ENCODE measurements around the gene CAPN2. TPM values are rescaled to one million over a fixed set of nuclear protein-coding genes. Genes with fewer than 3 reads are reported as not detected.
A peak's percentile ranks its signal among the peaks of the same experiment; 100 is the strongest.

CAPN2 gene
- total RNA-seq, 1 experiment from 2014 or later = 1,259 TPM

DNA sequence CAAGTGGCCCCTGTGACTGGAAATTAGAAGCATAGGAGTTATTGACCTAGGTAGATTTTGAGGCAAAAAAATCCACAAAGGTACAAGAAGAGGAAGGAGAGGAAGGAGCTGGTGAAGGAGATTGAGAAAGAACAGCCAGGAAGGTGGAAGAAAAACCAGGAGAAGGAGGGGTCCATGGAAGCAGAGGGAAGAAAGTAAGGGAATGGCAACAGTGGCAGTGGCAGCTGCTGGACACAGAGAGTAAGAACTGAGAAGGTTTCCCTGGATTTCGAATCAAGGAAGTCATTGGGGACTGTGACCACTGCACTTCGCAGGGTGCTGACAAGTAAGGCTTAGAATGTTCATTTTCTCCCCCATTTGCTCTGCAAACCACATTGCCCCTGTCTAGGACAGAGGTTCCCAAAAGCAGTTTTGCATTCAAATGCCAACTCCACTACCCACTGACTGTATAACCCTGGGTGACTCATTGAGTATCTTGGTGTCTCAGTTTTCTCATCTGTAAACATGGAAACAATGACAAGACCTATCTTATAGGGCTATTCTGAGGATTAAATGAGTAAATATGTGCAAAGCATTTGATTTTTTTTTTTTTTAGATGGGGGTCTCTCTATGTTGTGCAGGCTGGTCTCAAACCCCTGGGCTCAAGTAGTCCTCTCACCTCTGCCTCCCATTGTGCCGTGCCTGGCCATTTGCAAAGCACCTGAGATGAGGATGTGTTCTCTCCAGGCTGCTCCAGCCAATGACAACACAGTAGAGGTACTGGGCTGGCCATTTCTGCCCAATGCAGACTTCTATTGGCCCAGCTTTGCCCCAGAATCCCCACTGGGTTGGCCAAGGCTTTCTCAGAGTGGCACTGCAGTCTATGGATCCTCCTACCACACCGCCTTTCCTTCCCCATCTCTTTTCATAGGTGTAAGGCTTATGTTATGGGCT, 9.3 kb upstream of the CAPN2 start:
- no peaks in the 10 kb centered on the region for H3K9me3 ChIP-seq (ENCODE audit: low read length)
- TF ChIP-seq EZH2 (IDR thresholded peaks at IDR 0.05; ENCODE audit: low read length, unreplicated experiment) = no peak
- H3F3A ChIP-seq (ENCODE audit: low read length, unreplicated experiment) = peaks cover 29% of the 10 kb centered on the region
- peak overlapping the region; percentile 55 for H3K4me2 ChIP-seq (ENCODE audit: low read length)
- no TSS peak for BruUV-seq (replicated peaks)
- peak; percentile 98 for DNase-seq
- no peaks in the 10 kb centered on the region for H3K36me3 ChIP-seq (ENCODE audit: low read depth, low read length)
- intact Hi-C loops (cut with micrococcal nuclease) = loop anchor here (10.0 kb wide), 1 partner anchor 412 kb away; the partner anchor contains the start of gene FBXO28
- ChIA-PET CTCF (interaction anchor here (0.7 kb wide), 1 partner anchor 13 kb away, joined by 3 read pairs; no protein-coding TSS in a partner anchor), POLR2A (ENCODE audit: unreplicated experiment) (no interaction called here)
- H2AFZ ChIP-seq (ENCODE audit: low read length) = no peak overlapping the region
- peaks cover 92% of the 10 kb centered on the region for H3K4me1 ChIP-seq (ENCODE audit: insufficient read depth, low read length)
- H3K9me2 ChIP-seq (replicated peaks; ENCODE audit: low read length) = no peaks in the 10 kb centered on the region
- H3K79me2 ChIP-seq (ENCODE audit: low read length) = peaks cover 12% of the 10 kb centered on the region
- ATAC-seq = peak; percentile 14
- no peaks in the 10 kb centered on the region for H3K27me3 ChIP-seq (ENCODE audit: low read length)
- H3K9ac ChIP-seq (ENCODE audit: low read length) = peak overlapping the region; percentile 62
- peak overlapping the region; percentile 89 for H3K27ac ChIP-seq (ENCODE audit: low read length)
- peak overlapping the region; percentile 47 for H3K4me3 ChIP-seq (ENCODE audit: low read length)
- no peaks in the 10 kb centered on the region for H4K20me1 ChIP-seq (ENCODE audit: low read length)

DNA sequence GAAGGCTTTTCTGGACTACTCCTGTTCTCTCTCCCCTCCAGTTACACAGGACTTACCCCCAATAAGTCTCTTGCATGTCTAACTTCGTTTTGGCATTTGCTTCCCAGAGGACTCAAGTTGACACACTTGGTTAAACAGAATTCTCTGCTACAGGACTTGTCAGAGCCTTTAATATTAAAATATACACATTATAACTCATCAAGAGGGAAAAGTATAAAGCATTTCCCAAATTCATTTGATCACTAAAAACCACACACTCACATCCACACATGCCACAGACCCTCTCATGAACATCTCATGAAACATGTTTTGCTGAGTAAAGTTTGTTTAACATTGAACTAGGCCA, 8.7 kb upstream of the CAPN2 start:
- peak overlapping the region; percentile 55 for H3K4me2 ChIP-seq (ENCODE audit: low read length)
- CTCF ChIA-PET = no interaction called here
- peaks cover 12% of the 10 kb centered on the region for H3K79me2 ChIP-seq (ENCODE audit: low read length)
- POLR2A ChIA-PET (ENCODE audit: unreplicated experiment) = no interaction called here
- no peaks in the 10 kb centered on the region for H4K20me1 ChIP-seq (ENCODE audit: low read length)
- peak overlapping the region; percentile 43 for H3K9ac ChIP-seq (ENCODE audit: low read length)
- no peak overlapping the region for H3K4me3 ChIP-seq (ENCODE audit: low read length)
- H3K4me1 ChIP-seq (ENCODE audit: insufficient read depth, low read length) = peaks cover 94% of the 10 kb centered on the region
- no TSS peak for BruUV-seq (replicated peaks)
- no peak overlapping the region for H2AFZ ChIP-seq (ENCODE audit: low read length)
- DNase-seq (no peak), ATAC-seq (no peak)
- no peaks in the 10 kb centered on the region for H3K27me3 ChIP-seq (ENCODE audit: low read length)
- H3K9me3 ChIP-seq (ENCODE audit: low read length) = no peaks in the 10 kb centered on the region
- peak overlapping the region; percentile 89 for H3K27ac ChIP-seq (ENCODE audit: low read length)
- intact Hi-C loops (cut with micrococcal nuclease) = loop anchor here (10.0 kb wide), 1 partner anchor 411 kb away; the partner anchor contains the start of gene FBXO28
- TF ChIP-seq EZH2phosphoT487 (IDR thresholded peaks at IDR 0.05; ENCODE audit: borderline replicate concordance, low read length) = no peak
- TF ChIP-seq, protein P1, sequence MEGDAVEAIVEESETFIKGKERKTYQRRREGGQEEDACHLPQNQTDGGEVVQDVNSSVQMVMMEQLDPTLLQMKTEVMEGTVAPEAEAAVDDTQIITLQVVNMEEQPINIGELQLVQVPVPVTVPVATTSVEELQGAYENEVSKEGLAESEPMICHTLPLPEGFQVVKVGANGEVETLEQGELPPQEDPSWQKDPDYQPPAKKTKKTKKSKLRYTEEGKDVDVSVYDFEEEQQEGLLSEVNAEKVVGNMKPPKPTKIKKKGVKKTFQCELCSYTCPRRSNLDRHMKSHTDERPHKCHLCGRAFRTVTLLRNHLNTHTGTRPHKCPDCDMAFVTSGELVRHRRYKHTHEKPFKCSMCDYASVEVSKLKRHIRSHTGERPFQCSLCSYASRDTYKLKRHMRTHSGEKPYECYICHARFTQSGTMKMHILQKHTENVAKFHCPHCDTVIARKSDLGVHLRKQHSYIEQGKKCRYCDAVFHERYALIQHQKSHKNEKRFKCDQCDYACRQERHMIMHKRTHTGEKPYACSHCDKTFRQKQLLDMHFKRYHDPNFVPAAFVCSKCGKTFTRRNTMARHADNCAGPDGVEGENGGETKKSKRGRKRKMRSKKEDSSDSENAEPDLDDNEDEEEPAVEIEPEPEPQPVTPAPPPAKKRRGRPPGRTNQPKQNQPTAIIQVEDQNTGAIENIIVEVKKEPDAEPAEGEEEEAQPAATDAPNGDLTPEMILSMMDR (conservative IDR thresholded peaks at IDR 0.05; ENCODE audit: low read depth, low read length) = no peak
- no peak for TF ChIP-seq EZH2 (IDR thresholded peaks at IDR 0.05; ENCODE audit: low read length, unreplicated experiment)
- H3K36me3 ChIP-seq (ENCODE audit: low read depth, low read length) = no peaks in the 10 kb centered on the region
- H3F3A ChIP-seq (ENCODE audit: low read length, unreplicated experiment) = peaks cover 29% of the 10 kb centered on the region
- H3K9me2 ChIP-seq (replicated peaks; ENCODE audit: low read length) = no peaks in the 10 kb centered on the region

DNA sequence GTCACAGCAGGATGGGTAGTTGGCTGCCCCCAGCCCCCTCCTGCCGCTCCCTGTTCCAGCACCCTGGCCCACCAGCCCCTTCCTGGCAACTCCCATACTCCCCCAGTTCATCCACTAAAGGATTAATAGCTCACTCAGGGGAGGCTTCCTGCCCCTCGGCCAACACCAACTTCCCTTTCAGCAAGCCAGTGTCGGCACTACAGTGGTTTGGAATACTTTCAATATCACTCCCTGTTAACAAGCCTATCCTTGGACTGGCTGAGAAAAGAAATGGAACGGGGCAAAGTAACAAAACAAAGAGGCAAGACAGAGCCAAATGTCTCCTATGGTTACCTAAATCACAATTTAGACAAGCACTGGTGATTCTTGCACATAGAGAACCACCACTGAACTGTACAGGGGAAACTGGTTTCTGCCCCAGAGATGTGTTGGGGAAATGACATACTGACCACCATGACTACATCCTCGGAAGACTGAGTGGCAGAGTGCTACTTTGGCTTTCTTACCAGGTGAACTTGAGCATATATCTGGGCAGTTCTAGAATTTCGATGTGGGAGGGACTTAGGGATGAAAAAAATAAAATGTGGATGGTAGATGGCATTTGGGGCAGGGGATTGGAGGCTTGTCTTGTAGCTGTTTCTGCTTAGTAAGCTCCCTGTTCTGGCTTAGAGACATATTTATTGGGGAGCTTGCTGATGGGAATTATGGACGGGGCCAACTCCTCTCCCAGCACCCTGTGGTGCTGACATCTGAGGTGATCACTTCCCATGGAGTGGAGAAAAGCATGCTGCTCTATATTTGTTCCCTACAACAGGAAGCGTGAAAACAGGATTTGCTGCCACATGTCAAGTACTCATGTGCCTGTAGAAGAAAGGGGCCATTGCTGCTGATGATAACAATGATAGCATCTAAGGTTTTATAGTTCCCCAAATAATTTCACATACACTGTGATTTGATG, 7.1 kb upstream of the CAPN2 start:
- Histone ChIP-seq H4K20me1 (ENCODE audit: low read length) (no peaks in the 10 kb centered on the region), H3K9ac (ENCODE audit: low read length) (peak overlapping the region; percentile 83), H3K27me3 (ENCODE audit: low read length) (no peaks in the 10 kb centered on the region), H3K36me3 (ENCODE audit: low read depth, low read length) (no peaks in the 10 kb centered on the region), H3K27ac (ENCODE audit: low read length) (peak overlapping the region; percentile 94), H3K4me1 (ENCODE audit: insufficient read depth, low read length) (peaks cover 93% of the 10 kb centered on the region), H3K4me3 (ENCODE audit: low read length) (peak overlapping the region; percentile 20; the same call in 1 of the 2 replicates), H2AFZ (ENCODE audit: low read length) (0 out of 2 replicates have a peak overlapping the region, but pooled peaks have one; percentile 13), H3K4me2 (ENCODE audit: low read length) (peak overlapping the region; percentile 80), H3K9me2 (replicated peaks; ENCODE audit: low read length) (no peaks in the 10 kb centered on the region), H3F3A (ENCODE audit: low read length, unreplicated experiment) (peaks cover 20% of the 10 kb centered on the region), H3K9me3 (ENCODE audit: low read length) (no peaks in the 10 kb centered on the region), H3K79me2 (ENCODE audit: low read length) (peaks cover 12% of the 10 kb centered on the region)
- no TSS peak for BruUV-seq (replicated peaks)
- no peak for ATAC-seq
- TF ChIP-seq EZH2phosphoT487 (IDR thresholded peaks at IDR 0.05; ENCODE audit: borderline replicate concordance, low read length) = no peak
- TF ChIP-seq EZH2 (IDR thresholded peaks at IDR 0.05; ENCODE audit: low read length, unreplicated experiment) = no peak
- TF ChIP-seq, protein P1 (conservative IDR thresholded peaks at IDR 0.05; ENCODE audit: low read depth, low read length) = no peak
- POLR2A ChIA-PET (ENCODE audit: unreplicated experiment) = no interaction called here
- CTCF ChIA-PET = interaction anchor here (0.6 kb wide), 1 partner anchor 44 kb away, joined by 4 read pairs; no protein-coding TSS in a partner anchor
- peak; percentile 81 for DNase-seq
- intact Hi-C loops (cut with micrococcal nuclease) = loop anchor here (5.0 to 10.0 kb wide), 2 partner anchors 142 to 410 kb away; partner anchors contain the start of genes FBXO28 and TP53BP2
